Activated T-cell treated with anti-CD3 and anti-CD28 coated beads, Interleukin-2, amount 50 U/mL, for 48 hours (primary cell): ENCODE results near the gene EXOSC5.
"Not testable (repeated sequence)": the region's sequence is repeated elsewhere in the genome, so short reads cannot be mapped to it uniquely, and the experiment has no call there.

Experiments used
- DNase-seq, 2 experiments: peaks; one replicate each; pipeline ENCODE4 v3.0.0-alpha.2; 2020

Gene EXOSC5

GRCh38 chr19:41397086-41398049 is at the start of gene EXOSC5, which contains the start of gene BCKDHA:
TSS of gene EXOSC5 (minus strand) at chr19:41397359. CDS start at chr19:41397328, 31 bp downstream.
TSS of gene BCKDHA (plus strand) at chr19:41397818. CDS start at chr19:41397828, 10 bp downstream.
- peak; percentile 99 for DNase-seq

- peak; percentile 8 to 9 for DNase-seq
Measured at GRCh38 chr19:41445575-41445974, 48.4 kb upstream of the EXOSC5 start.

GRCh38 chr19:41443813-41444455 is 46.8 kb upstream of the EXOSC5 start:
- DNase-seq: peak; percentile 10 to 12

- peak; percentile 11 to 15 for DNase-seq
Measured at GRCh38 chr19:41442473-41443355, 45.6 kb upstream of the EXOSC5 start, which contains the start of gene ERICH4. TSS of gene ERICH4 (plus strand) at chr19:41443156. CDS start at chr19:41443170, 14 bp downstream.

GRCh38 chr19:41441321-41441945 is 44.3 kb upstream of the EXOSC5 start:
- peak in 1 of 2 experiments; percentile 13 for DNase-seq

- peak; percentile 96 to 97 for DNase-seq
Measured at GRCh38 chr19:41439441-41440222, 42.5 kb upstream of the EXOSC5 start, which contains the start of gene DMAC2. TSS of gene DMAC2 (minus strand) at chr19:41439912. CDS start at chr19:41439899, 13 bp downstream.

GRCh38 chr19:41437944-41438574 is 40.9 kb upstream of the EXOSC5 start:
- no peak for DNase-seq

GRCh38 chr19:41436674-41436951 is 39.5 kb upstream of the EXOSC5 start:
- DNase-seq: no peak

- no peak for DNase-seq
Measured at GRCh38 chr19:41435936-41436673, 38.9 kb upstream of the EXOSC5 start.

GRCh38 chr19:41435376-41435775 is 38.2 kb upstream of the EXOSC5 start:
- DNase-seq: not testable (repeated sequence)

GRCh38 chr19:41434450-41434849 is 37.3 kb upstream of the EXOSC5 start:
- DNase-seq: no peak

GRCh38 chr19:41433171-41433570 is 36.0 kb upstream of the EXOSC5 start:
- DNase-seq: no peak

- DNase-seq: no peak
Measured at GRCh38 chr19:41431426-41432386, 34.5 kb upstream of the EXOSC5 start.

- no peak for DNase-seq
Measured at GRCh38 chr19:41430922-41431321, 33.8 kb upstream of the EXOSC5 start.

GRCh38 chr19:41428481-41428859 is 31.3 kb upstream of the EXOSC5 start:
- DNase-seq: no peak

GRCh38 chr19:41427647-41428480 is 30.7 kb upstream of the EXOSC5 start:
- peak; percentile 47 to 55 for DNase-seq

- DNase-seq: peak; percentile 61 to 66
Measured at GRCh38 chr19:41426952-41427646, 29.9 kb upstream of the EXOSC5 start, which contains the start of gene B3GNT8. TSS of gene B3GNT8 (minus strand) at chr19:41427374. CDS start at chr19:41426778, 596 bp downstream.
